Stimulated activated CD4-positive, alpha-beta T cell treated with anti-CD3 and anti-CD28 coated beads, Interleukin-1b, Interleukin-23, amount 100 ng/mL, for 48 hours (primary cell): ENCODE results near the gene TUBGCP6.
"Not testable (repeated sequence)": the region's sequence is repeated elsewhere in the genome, so short reads cannot be mapped to it uniquely, and the experiment has no call there.

ENCODE experiments used
- DNase-seq: peaks from one replicate; pipeline ENCODE4 v3.0.0-alpha.2; 2020

The TUBGCP6 gene

DNA sequence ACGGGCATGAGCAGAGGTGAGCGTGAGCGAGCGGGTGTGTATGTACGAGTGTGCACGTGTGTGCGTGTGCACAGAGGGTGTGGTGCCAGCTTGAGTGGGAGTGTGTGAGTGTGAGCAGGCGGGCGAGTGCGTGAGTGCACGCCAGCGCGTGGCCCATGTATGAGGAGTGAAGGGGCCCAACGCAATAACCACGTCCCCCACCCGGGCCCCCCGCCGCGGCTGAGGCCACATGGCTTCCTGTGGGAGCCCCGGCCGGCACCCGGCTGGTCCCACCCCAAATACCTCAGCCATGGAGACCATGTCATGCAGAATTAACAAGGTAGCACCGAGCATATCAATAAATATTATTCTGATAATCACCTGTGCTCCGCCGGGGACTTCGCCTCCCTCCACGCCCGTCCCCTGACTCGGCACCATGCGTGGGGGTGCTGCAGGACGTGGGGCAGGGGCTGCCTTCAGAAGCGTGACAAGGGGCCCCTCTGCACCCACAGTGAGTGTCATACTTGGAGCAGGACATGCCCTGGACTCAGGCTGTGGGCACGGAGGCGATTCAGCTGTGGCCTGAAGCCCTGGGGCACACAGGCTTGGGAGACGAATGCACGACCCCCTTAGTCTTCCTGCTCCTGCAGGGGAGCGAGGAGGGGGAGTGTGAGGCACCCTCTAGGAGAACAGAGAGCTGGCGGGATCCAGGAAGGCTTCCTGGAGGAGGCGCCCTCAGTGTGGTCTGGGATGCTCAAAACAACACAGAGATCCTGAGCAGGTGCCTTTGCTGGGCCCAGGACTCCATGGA is 64.7 kb downstream of the TUBGCP6 start:
- DNase-seq: no peak

DNA sequence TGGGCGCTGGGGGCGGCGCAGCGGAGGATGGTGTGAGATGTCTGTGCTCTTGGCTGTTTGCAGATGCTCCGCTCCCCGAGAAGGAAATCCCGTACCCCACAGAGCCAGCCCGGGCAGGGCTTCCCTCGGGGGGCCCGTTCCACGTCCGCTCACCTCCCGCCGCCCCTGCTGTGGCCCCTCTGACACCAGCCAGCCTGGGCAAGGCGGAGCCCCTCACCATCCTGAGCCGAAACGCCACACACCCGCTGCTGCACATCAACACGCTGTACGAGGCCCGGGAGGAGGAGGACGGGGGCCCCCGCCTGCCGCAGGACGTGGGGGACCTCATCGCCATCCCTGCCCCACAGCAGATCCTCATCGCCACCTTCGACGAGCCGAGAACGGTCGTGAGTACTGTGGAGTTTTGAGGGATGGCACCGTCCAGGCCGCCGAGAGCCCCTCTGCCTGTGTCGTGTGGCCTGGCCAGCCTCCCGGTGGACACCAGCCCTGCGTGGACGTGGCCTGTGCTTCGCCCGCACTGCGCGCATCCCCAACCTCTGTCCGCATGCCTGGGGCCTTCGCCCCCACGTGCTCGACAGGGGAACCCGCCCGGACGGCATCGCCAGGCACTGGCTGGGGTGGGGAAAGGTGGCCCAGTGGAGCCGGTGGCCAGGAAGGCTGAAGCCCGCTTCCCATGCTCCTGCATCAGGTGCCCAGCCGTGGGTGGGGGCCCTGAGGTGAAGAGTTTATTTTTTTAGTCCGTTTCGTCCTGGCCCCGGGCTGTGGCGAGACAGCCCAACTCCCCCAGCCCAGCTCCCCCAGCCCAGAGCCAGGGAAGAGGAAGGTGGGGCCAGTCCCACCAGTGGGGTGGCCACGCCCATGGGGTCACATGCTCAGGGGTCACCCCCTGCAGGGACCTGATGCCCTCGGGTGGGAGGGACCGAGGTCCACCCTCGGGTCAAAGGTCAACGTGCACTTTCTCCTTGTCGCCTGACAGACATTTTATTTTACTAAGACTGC is 65.7 kb downstream of the TUBGCP6 start:
- DNase-seq: no peak

DNA sequence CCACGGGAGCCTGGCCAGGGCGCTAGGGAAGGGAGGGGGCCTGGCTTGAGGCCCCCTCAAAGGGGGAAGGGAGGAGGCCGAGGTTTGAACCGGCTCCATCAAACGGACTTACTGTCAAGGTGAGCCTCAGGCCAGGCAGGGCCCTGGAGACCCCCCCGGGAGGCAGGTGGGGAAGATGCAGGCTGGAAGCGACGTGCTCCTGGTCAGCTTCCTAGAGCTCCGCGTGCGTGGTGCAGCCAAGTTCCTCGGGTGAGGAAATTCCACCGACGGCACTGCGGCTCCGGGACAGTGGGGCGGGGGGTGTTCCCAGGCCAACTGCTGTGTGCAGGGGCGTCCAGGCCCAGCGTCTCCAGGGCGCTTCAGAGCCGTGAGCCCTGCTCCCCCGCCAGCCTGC is 66.4 kb downstream of the TUBGCP6 start:
- no peak for DNase-seq

DNA sequence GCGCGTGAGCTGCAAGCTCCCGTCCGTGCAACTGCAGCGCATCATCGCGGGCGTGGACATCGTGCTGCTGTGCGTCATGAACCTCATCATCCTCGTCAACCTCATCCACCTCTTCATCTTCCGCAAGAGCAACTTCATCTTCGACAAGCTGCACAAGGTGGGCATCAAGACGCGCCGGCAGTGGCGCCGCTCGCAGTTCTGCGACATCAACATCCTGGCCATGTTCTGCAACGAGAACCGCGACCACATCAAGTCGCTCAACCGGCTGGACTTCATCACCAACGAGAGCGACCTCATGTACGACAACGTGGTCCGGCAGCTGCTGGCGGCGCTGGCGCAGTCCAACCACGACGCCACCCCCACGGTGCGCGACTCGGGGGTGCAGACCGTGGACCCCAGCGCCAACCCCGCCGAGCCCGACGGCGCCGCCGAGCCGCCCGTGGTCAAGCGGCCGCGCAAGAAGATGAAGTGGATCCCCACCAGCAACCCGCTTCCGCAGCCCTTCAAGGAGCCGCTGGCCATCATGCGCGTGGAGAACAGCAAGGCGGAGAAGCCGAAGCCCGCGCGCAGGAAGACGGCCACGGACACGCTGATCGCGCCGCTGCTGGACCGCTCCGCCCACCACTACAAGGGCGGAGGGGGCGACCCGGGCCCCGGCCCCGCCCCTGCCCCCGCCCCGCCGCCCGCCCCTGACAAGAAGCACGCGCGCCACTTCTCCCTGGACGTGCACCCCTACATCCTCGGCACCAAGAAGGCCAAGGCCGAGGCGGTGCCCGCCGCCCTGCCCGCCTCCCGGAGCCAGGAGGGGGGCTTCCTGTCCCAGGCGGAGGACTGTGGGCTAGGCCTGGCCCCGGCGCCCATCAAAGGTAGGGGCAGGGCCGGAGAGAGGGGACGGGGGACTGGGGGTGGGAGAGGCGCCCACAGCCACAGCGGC is 67.0 kb downstream of the TUBGCP6 start:
- no peak for DNase-seq

- DNase-seq: no peak
Measured at GRCh38 chr22:50176850-50177536, 67.8 kb downstream of the TUBGCP6 start.

- DNase-seq: no peak
Measured at GRCh38 chr22:50175921-50176849, 68.6 kb downstream of the TUBGCP6 start.

DNA sequence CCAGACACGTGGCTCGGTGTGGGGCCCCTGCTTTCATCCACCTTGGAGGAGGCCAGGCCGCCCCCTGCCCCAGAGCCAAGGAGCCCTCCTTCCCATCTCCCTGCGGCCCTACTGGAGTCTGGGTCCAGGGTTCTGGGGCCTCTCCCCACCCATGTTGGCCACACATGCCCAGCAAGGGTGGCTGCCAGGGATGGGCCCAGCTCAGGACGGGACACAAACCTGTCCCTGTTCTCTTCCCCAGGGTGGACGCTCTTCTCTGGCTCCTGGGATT is 69.7 kb downstream of the TUBGCP6 start:
- DNase-seq: no peak

DNA sequence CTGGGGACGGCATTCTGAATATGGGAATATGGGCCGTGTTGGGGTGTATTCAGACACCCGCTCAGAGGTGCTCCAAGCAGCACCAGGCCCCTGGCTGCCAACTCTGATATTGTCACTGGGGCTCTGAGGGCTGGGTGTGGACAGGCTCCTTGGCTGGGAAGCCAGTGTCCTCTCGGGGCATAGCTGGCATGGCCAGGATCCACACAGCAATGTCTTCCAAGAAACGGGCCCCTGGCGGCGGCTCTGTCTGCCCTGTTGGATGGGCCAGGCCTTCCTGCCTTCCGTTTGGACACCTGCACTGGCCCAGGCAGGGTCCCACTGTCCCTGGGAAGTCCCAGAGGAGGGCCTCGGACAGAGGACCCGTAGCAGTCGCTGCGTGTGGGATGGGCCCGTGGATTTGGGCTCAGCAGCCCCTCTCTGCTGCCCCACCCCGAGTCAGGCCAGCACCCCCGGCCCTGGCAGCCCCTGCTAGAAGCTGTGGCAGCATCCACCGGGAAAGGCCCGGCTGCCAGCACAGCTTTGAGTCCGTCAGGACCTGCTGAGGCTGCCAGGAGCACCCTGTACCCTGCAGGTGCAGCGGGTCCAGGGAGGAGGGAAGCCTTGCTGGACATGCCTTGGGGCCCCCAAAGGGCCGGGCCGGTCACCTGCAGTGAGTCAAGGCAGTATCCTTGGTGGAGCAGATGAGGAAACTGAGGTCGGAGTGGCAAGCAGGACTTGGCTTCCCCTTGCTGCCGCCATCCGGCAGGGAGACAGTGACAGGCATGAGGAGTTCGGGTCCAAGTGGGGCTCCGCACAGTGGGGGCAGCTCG is 70.2 kb downstream of the TUBGCP6 start:
- DNase-seq: no peak

- DNase-seq: no peak
Measured at GRCh38 chr22:50173983-50174355, 70.9 kb downstream of the TUBGCP6 start.

DNA sequence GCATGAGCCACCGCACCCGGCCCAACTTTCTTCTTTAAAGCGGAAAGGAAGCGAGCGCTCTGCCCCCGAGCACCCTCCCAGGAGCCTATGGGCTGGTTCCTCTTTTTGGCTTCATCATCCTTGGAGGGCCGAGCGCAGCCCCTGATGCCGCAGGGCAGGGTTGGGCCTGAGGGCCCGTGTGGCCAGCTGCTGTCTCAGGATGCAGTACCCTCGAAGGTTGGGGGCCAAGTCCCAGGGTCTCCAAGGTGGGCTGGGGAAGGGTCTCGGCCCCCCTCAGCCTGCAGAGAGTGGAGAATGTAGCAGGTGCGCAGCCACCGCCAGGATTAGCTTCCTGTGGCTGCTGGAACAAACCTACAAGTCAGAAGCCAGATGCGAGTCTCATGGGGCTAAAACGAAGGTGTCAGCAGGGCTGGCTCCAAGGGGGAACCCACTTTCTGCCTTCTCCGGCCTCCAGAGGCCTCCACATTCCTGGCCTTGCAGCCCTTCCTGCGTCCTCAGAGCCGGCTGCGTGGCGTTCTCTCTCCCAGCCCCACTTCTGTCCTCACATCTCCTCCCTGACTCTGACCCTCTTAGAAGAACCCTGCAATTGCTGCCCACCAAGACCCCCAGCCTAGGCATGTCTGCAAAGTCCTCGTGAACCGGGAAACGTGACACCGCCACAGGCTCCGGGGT is 71.4 kb downstream of the TUBGCP6 start:
- DNase-seq: no peak

DNA sequence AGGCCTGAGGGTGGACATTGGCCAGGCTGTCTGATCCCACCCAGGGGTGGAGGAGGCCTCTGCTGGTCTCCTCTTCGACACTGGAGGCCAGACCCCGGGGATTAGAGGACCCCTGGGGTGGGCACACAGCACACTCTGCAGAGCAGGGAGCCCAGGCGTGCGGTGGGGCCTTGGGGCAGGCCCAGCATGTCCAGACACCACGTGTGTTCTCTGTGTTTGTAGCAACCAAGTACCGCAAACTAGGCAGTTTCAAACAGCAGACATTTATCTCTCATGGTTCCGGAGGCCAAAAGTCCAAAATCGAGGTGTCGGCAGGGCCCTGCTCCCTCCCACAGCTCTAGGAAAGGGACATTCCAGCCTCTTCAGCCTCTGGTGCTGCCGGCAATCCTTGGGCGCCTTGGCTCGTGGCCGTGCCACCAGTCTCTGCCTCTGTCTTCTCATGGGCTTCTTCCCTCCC is 72.8 kb downstream of the TUBGCP6 start:
- DNase-seq: no peak

- DNase-seq: no peak
Measured at GRCh38 chr22:50171319-50171964, 73.4 kb downstream of the TUBGCP6 start.

DNA sequence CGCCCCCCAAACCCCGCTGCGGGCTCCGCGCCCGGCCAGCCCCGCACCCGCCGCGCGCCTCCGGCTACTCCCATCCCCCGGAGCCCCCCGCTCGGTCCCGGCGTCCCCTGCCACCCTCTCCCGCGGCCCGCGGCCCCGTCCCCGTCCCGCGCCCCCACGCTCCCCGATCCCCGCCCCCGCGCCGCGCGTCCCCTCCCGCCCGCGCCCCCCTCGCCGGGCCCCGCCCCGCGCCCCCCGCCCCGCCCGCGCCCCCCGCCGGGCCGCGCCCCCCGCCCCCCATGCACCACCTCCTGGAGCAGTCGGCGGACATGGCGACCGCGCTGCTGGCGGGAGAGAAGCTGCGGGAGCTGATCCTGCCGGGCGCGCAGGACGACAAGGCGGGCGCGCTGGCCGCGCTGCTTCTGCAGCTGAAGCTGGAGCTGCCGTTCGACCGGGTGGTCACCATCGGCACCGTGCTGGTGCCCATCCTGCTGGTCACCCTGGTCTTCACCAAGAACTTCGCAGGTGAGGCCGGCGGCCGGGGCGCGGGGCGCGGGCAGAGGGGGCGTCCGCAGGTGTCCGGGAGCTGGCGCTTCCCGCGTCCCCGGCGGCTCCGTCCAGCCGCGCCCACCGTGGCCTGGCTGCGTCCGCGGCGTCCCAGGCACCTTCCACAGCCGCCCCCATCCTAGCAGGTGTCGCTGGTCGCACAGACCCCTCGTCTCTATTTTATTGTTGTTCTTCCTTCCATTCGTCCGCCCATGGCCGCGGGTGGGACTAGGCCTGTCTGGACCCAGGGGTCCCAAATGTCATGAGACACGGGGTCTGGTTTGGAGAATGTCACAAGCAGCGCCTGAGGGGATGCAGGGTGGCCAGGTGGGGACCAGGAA is 74.1 kb downstream of the TUBGCP6 start, which contains the start of gene PANX2:
Gene PANX2, plus strand, starts transcription at position 279 of the 866 bp plus-strand sequence. Its CDS starts 0 bp downstream, at position 279.
- DNase-seq: no peak

DNA sequence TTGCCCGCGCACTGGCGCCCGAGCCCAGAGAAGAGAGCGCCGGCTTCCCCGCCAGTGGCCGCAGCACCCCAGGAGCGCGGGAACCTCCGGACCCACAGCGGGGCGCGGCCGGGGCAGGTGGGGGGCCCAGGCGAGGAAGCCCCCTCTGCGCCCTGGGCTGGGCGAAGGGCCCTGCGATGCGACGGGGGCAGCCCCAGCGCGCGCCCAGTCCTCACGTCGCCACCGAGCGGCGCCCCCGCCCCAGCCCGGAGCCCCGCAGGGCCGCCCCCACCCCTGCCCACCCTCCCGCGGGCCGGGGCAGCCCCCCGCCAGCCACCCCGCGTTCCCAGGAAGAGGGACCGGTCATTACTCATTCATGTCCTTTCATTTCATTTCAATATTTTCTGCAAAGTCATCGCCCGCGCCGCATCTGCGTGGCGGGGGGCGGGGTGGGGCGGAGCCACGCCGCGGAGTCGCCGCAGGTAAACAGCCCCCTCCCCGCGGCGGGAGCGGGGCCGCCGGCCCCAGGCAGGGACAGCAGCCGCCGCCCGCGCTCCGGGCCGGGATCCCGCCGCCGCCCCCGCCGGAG is 75.0 kb downstream of the TUBGCP6 start:
- DNase-seq: peak; percentile 64

GRCh38 chr22:50169181-50169759 is 75.6 kb downstream of the TUBGCP6 start:
- no peak for DNase-seq

DNA sequence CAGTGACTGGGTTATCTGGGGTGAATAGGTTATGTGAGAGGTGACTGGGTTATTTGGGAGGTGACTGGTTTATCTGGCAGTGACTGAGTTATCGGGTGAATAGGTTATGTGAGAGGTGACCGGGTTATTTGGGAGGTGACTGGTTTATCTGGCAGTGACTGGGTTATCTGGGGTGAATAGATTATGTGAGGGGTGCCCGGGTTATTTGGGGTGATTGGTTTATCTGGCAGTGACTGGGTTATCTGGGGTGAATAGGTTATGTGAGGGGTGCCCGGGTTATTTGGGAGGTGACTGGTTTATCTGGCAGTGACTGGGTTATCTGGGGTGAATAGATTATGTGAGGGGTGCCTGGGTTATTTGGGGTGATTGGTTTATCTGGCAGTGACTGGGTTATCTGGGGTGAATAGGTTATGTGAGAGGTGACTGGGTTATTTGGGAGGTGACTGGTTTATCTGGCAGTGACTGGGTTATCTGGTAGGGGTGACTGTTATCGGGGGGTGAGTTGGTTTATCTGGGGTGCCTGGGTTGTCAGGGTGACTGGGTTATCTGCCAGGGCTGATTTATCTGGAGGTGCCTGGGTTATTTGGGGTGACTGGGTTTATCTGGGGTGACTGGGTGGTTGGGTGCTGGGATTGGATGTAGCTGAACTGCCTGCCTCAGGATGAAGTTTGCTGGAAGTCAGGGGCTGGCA is 76.2 kb downstream of the TUBGCP6 start:
- DNase-seq: not testable (repeated sequence)
